Loucy (cell line): Measurements from ENCODE around the gene TMC5.

Experiments
- H2AFZ ChIP-seq: fragments of 200-600 bp; sonication (generic); 2 replicates; pipeline ENCODE4 v1.6.0; 2016; ENCODE audit warnings: antibody characterized with exemption, mild to moderate bottlenecking, low read length, moderate library complexity
- H3F3A ChIP-seq: fragments of 200-600 bp; 2 replicates; pipeline ENCODE4 v1.6.0; 2016; ENCODE audit warnings: antibody characterized with exemption, low read depth, mild to moderate bottlenecking
- H3K27me3 ChIP-seq: fragments of 200-600 bp; sonication (generic); 2 replicates; pipeline ENCODE4 v1.6.1; 2014; ENCODE audit warnings: low read length, mild to moderate bottlenecking; ENCODE audit not compliant: insufficient read depth, poor library complexity, severe bottlenecking
- H3K36me3 ChIP-seq: fragments of 200-600 bp; sonication (generic); 2 replicates; pipeline ENCODE4 v1.6.1; 2016; ENCODE audit warnings: low read length; ENCODE audit not compliant: insufficient read depth
- H3K4me1 ChIP-seq: fragments of 200-600 bp; sonication (generic); 2 replicates; pipeline ENCODE4 v1.5.1; 2014; ENCODE audit warnings: low read length, mild to moderate bottlenecking; ENCODE audit not compliant: insufficient read depth, poor library complexity, severe bottlenecking
- H3K4me2 ChIP-seq: fragments of 200-600 bp; sonication (generic); 2 replicates; pipeline ENCODE4 v1.6.0; 2014; ENCODE audit warnings: antibody characterized with exemption, low read length, low read depth, mild to moderate bottlenecking; ENCODE audit not compliant: poor library complexity, severe bottlenecking
- H3K4me3 ChIP-seq: fragments of 200-600 bp; sonication (generic); 2 replicates; pipeline ENCODE4 v1.5.1; 2014; ENCODE audit warnings: low read length, mild to moderate bottlenecking, mixed read lengths; ENCODE audit not compliant: poor library complexity, severe bottlenecking
- H3K79me2 ChIP-seq: fragments of 200-600 bp; sonication (generic); 2 replicates; pipeline ENCODE4 v1.6.1; 2014; ENCODE audit warnings: low read length; ENCODE audit not compliant: insufficient read depth
- H3K9ac ChIP-seq: fragments of 200-600 bp; sonication (generic); 2 replicates; pipeline ENCODE4 v1.6.0; 2014; ENCODE audit warnings: mild to moderate bottlenecking, low read depth, low read length, moderate library complexity; ENCODE audit not compliant: poor library complexity, severe bottlenecking
- H3K9me2 ChIP-seq: fragments of 200-600 bp; sonication (generic); replicated peaks from 2 replicates; pipeline ENCODE4 v1.6.1; 2016; ENCODE audit warnings: low read depth, low read length, mixed read lengths
- H3K9me3 ChIP-seq: fragments of 200-600 bp; sonication (generic); 2 replicates; pipeline ENCODE4 v1.6.1; 2014; ENCODE audit warnings: mild to moderate bottlenecking, antibody characterized with exemption, low read length, low read depth; ENCODE audit not compliant: insufficient read depth
- H4K20me1 ChIP-seq: fragments of 200-600 bp; sonication (generic); 2 replicates; pipeline ENCODE4 v1.6.0; 2014; ENCODE audit warnings: antibody characterized with exemption, low read length, mild to moderate bottlenecking; ENCODE audit not compliant: insufficient read depth, poor library complexity, severe bottlenecking
- CTCF ChIP-seq: fragments of 200-600 bp; sonication (generic); conservative IDR thresholded peaks from 2 replicates; pipeline ENCODE4 v1.5.1; 2014; ENCODE audit warnings: mild to moderate bottlenecking, antibody characterized with exemption, low read length
- EZH2phosphoT487 ChIP-seq: fragments of 200-600 bp; IDR thresholded peaks from 2 replicates; pipeline ENCODE4 v1.6.1; 2018; ENCODE audit warnings: antibody characterized with exemption, mild to moderate bottlenecking, moderate library complexity, borderline replicate concordance

TMC5 gene

GRCh38 chr16:19382887-19383816 is 34.5 kb upstream of the TMC5 start:
- Histone ChIP-seq H3K9ac (no peak overlapping the region), H3K4me2 (no peak overlapping the region), H3F3A (no peaks in the 10 kb centered on the region), H3K9me3 (no peaks in the 10 kb centered on the region), H3K27me3 (no peaks in the 10 kb centered on the region), H4K20me1 (no peaks in the 10 kb centered on the region), H3K4me1 (peaks cover 2% of the 10 kb centered on the region), H2AFZ (no peak overlapping the region), H3K4me3 (no peak overlapping the region), H3K9me2 (no peaks in the 10 kb centered on the region), H3K79me2 (no peaks in the 10 kb centered on the region), H3K36me3 (no peaks in the 10 kb centered on the region)
- TF ChIP-seq EZH2phosphoT487 (no peak), CTCF (no peak)

- Histone ChIP-seq H3F3A (no peaks in the 10 kb centered on the region), H3K27me3 (no peaks in the 10 kb centered on the region), H3K4me3 (no peak overlapping the region), H2AFZ (no peak overlapping the region), H3K36me3 (no peaks in the 10 kb centered on the region), H3K9ac (no peak overlapping the region), H3K4me2 (no peak overlapping the region), H3K9me3 (no peaks in the 10 kb centered on the region), H3K79me2 (no peaks in the 10 kb centered on the region), H3K9me2 (no peaks in the 10 kb centered on the region), H4K20me1 (no peaks in the 10 kb centered on the region), H3K4me1 (peaks cover 2% of the 10 kb centered on the region)
- TF ChIP-seq EZH2phosphoT487 (no peak), CTCF (no peak)
Observed at GRCh38 chr16:19384656-19385055, 33.0 kb upstream of the TMC5 start.

GRCh38 chr16:19386525-19386924 is 31.2 kb upstream of the TMC5 start:
- H2AFZ ChIP-seq, result no peak overlapping the region
- no peak overlapping the region for H3K9ac ChIP-seq
- H3K9me3 ChIP-seq, result no peaks in the 10 kb centered on the region
- no peaks in the 10 kb centered on the region for H3K79me2 ChIP-seq
- no peaks in the 10 kb centered on the region for H3K36me3 ChIP-seq
- H3K4me1 ChIP-seq, result peaks cover 2% of the 10 kb centered on the region
- no peaks in the 10 kb centered on the region for H4K20me1 ChIP-seq
- H3K4me3 ChIP-seq, result no peak overlapping the region
- no peaks in the 10 kb centered on the region for H3K9me2 ChIP-seq
- H3F3A ChIP-seq, result no peaks in the 10 kb centered on the region
- no peaks in the 10 kb centered on the region for H3K27me3 ChIP-seq
- TF ChIP-seq EZH2phosphoT487 (no peak), CTCF (no peak)
- no peak overlapping the region for H3K4me2 ChIP-seq
